Measurements from ENCODE around the gene HNRNPA3.
"Not testable (repeated sequence)": the region's sequence is repeated elsewhere in the genome, so short reads cannot be mapped to it uniquely, and the experiment has no call there.

DNA sequence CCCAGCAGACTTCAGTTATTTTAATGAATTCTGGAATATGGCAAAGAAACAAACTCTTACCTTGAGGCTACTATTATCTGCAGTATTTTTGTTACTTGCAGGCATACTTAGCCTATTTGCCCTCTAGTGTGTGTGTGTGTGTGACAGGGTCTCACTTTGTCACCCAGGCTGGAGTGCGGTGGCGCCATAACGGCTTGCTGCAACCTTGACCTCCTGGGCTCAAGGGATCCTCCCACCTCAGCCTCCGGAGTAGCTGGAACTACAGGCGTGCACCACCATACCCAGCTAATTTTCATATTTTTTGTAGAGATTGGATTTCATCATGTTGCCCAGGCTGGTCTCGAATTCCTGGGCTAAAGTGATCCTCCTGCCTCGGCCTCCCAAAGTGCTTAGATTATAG is 12.2 kb upstream of the HNRNPA3 start:
- TF ChIP-seq, protein P1, sequence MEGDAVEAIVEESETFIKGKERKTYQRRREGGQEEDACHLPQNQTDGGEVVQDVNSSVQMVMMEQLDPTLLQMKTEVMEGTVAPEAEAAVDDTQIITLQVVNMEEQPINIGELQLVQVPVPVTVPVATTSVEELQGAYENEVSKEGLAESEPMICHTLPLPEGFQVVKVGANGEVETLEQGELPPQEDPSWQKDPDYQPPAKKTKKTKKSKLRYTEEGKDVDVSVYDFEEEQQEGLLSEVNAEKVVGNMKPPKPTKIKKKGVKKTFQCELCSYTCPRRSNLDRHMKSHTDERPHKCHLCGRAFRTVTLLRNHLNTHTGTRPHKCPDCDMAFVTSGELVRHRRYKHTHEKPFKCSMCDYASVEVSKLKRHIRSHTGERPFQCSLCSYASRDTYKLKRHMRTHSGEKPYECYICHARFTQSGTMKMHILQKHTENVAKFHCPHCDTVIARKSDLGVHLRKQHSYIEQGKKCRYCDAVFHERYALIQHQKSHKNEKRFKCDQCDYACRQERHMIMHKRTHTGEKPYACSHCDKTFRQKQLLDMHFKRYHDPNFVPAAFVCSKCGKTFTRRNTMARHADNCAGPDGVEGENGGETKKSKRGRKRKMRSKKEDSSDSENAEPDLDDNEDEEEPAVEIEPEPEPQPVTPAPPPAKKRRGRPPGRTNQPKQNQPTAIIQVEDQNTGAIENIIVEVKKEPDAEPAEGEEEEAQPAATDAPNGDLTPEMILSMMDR (conservative IDR thresholded peaks at IDR 0.05), result not testable (repeated sequence)
- TF ChIP-seq EZH2 (IDR thresholded peaks at IDR 0.05; ENCODE audit: low read depth), result not testable (repeated sequence)

Measured in PC-9 (cell line).